Stimulated activated CD8-positive, alpha-beta memory T cell treated with anti-CD3 and anti-CD28 coated beads, Interleukin-12 subunit alpha, Interleukin-12 subunit beta, amount 100 ng/mL, for 24 hours (primary cell): ENCODE results near the gene NUP210.

Experiments used
- DNase-seq: peaks from one replicate; pipeline ENCODE4 v3.0.0-alpha.2; 2020; ENCODE audit errors: extremely low read depth

NUP210 gene

DNA sequence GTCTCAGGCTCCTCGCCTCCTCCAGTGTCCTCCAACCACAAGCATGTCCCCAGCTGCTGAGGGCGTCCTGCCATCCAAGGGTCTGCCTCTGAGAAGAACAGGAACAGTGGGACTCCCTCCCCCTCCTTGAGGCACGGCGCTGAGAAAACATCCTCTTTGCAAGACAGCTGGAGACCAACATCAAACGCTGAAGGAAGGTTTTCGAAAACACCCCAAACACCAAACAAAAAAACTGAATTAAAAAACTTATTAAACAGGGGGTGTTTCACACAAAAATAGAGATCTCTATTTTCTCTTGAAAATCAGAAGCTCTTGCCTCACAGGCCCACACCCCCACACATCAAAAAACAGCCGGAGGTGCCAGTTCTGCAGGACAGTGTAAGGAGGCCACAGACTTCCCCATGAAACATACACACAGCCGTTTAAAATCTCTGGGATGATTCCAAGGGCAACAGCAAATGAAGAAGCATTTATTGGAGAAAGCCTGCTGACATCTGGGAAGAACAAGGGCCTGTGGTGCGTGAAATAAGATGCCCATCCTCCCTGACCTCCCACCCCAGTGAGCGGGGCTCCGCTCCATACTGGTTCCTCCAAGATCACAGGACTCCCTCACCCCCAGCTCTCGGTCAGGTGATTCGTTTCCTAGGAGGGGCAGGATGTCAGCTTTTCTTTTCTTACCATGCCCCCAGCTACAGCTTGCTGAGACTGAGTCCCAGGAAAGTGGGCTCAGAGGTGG, 71.3 kb downstream of the NUP210 start:
- DNase-seq: no peak

DNA sequence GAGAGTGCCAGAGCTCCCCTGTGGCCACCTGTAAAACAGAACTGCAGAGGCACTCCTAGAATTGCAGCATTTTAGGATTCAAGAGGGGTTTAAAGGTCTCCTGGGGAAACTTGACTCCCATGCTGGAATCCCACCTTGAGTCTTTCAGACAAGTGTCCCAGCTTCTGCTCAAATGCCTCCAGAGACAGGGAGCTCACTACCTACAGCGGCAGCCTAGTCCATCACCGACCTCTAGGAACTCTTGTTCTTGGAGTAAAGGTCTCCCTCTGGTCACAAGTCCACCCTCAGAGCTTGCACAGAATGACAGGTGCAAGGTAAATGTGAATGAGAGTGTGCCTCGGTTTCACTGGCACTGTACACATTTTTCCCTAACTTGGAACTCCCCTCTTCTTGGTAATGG, 72.0 kb downstream of the NUP210 start:
- no peak for DNase-seq

DNA sequence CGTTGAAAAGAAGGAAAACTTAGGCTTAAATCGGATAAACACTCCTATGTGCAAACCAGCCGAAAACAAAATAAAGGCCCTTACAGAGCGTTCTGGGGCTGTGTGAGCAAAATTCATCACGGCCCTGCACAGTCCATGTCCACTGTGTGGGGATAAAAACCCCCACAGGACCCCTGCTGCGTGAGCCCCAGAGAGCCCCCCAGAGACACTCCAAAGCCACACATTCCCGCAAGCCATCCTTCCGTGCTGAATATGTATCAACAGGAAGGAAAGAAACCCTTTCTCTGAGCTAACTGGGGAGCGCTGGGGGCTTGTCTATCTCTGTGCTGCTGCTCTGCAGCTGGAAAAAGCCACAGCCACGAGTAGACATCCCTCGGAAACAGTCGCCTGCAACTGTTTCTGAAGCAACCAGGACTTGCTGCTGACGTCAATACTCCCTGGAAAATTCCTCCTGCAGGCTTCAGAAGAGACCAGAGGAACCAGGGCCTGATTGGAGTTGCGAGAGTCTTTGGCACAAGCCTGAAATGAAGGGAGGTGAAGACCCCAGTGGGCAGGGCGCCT, 72.7 kb downstream of the NUP210 start:
- no peak for DNase-seq

DNA sequence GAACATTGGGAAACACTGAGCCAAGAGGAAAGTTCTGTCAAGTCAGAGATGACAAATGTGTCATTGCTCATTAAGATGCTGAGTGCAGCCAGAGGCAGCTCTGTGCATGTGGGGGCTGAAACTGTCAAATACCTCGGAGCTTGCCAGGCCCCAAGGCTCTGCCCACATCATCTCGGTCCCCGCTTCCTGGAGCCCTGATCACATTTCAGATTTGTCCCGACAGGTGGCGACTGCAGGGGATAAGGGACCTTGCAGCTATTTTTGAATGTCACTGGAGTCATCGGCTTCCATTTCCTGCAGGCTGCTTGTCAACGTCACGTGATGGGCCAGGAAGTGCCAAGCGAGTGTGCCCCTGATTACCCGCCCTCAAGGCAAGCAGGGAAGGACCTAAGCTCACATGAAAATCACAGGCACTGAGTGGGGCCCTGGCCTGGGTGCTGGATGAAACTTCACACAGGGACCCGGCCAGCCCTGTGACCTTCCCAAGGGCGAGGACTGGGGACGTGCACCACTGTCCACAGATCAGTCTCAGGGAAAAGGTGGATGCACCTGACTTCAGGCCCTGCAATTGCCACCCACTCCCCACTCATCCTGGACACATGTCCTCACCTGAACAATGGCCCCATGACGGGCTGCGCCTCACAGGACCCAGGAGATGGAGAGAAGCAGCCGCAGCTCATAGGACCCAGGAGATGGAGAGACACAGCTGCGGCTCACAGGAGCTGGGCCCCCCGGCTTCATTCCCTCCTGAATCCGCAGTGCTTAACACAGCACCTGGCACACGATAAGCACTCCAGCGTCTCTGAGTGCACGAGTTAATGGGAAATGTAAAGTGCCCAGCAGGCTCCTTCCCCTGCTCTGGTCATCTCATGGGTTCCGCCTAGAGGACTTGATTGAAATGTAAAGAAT, 73.4 kb downstream of the NUP210 start:
- DNase-seq: peak; percentile 26

DNA sequence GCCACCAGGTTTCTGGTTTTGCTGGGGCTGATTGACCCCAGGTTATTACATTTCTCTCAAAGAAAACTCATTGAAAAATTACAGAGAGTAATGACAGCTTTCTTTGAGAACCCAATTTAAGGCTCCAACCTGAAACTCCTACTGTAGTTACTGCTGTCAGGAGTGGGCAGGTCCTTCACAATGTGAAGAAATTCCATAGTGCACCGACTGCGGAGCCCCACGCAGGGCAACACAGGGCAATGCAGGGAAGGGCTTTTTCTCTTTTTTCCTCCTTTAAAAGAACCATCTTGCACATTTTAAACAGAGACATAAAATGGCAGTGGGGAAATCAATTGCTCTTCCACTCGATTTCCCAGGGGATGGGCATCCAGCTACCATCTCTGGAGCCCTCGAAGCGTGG, 74.3 kb downstream of the NUP210 start:
- DNase-seq: no peak

DNA sequence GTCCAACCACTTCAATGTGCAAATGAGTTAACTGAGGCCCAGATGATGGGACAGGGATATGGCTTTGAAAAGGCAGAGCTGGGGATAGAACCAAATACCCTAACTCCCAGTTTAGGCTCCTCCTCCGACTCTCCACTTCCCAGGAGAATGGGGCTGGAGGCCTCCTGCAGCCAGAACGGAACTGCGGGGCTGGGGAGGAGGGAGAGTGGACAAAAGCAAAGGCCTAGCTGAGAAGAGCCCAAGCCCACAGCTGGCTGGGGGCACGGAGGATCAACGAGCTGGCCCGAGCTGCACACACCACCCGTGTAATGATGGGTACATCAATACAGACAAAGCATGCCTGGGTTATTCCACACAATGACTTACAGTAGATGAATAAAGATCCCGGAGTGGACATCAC, 74.8 kb downstream of the NUP210 start:
- no peak for DNase-seq

DNA sequence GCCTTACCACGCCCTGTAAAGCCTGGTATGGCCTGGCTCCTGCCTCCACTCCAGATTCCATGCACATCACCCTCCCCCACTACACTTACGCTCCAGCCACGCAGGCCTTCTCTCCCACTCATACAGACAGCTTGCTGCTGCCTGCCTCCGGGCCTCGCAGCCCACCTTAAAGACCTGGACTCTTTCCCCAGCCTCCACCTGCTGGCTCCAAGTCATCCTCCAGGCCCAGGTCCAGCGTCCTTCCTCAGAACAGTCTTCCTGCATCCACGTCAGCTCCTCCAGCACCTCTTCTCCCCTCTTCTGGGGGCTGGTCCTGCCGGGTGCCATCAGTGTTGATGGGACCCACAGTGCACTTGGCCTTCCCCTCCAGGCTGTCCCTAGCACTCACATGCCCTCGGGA, 75.5 kb downstream of the NUP210 start:
- no peak for DNase-seq

DNA sequence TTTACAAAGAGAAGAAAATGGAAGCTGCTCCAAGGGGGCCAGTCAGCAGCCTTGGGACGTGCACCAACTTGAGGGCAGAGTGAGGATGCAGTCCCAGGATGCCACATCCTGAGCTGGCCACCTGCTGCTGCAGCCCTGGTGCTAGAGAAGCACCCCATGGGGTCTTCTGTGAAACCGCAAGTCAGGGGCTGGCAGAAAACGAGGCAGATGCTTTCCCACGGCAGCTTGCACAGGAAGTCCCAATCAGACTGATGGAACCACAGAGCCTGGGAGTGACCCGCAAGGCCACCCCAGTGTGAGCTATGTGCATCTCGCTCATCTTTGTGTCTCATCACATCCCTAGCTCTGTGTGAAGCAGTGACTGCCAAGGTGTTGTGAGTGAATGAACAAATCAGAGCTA, 76.5 kb downstream of the NUP210 start:
- no peak for DNase-seq

DNA sequence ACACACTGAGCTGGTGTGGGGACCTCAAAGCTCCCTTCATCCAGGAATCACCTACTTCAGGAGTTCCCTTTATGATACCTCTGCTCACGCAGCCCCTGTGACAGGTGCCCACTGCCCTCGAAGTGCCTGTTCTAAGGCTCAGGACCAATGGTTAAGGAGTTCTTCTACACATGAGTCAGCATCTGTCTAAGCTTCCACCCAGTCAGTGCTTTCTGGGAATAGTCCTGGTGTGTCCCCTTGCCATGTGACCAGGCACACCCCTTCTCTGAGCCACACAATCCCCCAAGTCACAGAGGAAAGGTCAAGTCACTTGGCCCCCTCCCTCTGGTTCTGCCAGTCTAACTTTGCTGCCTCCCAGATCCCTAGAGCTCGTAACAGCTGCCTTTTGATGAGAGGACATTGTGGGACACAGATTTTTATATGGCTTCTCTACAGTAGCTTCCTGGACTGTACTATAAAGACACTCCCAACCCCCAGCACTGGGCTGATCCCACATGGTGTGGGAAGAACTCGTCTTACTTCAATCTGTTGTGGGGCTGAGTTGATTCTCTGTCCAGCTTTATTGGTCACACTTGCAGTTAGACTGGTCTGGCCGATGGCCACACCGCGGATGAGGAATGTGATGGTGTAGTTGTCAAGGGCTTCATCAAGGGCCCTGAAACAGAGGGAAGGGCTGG, 78.8 kb downstream of the NUP210 start:
- no peak for DNase-seq

DNA sequence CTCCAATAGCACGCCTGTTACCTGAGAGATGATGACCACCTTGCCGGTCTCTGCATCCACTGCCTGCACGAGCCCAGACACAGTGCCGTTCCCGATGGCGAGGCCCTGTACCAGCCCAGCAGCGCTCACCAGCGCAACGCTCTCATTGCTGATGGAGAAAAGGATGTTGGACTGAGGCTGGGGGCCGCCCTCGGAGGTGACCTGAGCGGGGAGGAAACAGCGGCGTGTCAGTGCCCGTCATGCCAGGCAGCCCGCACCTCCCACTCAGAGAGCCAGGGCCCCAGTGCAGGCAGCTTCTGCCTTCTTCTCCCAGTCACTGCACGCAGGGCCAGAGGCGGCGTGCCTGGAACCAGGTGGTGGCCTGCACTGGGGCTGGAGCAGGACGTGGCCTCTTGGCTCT, 80.3 kb downstream of the NUP210 start:
- DNase-seq: no peak

DNA sequence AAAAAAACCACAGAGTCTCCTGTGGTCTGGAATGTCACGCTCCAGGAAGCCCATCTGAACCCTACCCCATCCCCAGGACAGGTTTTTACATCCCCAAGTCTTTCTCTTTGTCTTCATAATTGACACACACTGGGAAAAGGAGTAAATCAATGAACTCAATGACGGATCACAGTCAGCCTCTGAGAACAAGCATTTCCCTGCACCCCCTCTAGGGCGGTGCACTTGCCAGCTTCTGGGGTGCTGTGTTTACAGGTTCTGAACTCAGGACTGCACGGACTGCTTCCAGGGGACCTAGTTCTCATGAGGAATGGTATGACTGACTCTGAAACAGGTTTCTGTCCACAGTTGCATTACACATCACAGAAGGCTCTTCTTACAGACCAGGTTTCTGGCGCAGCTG, 81.1 kb downstream of the NUP210 start:
- DNase-seq: no peak

DNA sequence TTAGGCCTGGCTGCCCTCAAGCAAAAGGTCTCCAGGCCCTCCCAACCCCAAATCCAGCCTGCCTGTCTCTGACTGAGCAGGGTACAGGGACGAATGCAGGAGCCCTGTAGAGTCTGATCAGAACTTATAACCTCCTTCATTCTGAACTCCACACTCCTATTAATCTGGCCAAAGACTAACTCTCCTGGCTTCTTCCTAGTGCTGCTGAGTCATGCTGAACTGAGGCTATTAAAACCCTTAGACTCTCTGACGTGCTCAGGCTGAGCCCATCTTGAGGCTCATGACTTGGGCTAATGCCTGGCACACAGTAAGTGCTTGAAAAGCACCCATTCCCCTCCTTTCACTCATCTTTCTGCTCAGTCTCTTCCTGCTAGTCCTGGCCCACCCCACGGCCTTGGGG, 81.9 kb downstream of the NUP210 start:
- no peak for DNase-seq

DNA sequence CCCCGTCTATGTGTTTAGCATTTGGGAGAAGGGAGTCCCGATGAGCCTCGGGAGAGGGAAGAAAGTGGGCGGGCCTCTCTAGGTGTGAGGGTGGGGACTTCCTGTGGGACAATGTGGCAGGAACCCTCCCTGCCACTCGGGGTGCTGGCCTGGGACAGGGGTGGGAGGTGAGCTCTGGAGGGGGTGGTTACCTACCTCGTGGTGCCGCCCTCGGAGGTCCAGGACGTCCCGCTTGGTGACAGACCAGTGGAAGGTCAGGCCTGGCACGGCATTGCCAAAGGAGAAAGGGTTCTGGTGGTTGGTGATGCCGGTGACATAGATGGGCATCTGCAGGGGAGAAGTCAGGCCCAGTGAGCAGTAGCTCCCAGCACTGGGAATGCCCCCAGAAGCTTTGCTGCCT, 83.5 kb downstream of the NUP210 start:
- no peak for DNase-seq

DNA sequence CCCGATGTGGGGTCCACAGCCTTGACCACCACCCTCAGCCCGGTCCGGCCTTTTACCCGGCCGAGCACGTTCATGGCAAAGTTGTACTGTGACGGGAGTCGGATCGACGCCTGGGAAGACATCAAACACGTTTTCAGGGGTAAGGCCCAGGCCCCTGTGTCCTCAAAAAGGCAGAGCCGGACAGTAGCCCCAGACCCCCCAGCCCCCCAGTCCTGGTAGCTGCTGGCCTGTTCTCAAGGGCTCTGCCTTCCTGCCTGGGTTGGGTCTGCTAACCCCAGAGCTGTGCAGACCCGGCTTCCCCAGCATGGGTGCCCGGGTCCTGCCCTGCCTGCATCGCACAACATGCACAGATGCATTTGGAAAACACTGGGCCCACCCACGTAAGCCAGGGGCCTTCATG, 84.6 kb downstream of the NUP210 start:
- no peak for DNase-seq

DNA sequence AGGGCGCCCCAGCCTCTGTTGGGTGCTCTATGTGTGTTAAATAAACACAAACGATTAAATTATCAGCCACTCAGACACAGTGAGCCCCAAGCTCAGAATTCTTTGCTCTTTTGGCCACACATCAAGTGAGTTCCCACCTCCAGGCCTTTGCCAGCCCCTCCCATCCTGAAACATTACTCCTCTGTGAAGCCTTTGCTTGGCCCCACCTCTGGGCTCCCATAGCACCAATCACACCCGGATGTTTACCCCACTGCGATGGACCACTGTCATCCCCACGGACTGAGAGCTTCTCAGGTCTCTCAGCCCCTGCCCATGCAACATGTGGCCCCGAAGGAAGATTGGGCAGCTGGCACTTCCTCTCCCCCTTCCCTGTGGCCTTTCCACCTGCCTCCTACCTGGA, 85.1 kb downstream of the NUP210 start:
- DNase-seq: no peak

DNA sequence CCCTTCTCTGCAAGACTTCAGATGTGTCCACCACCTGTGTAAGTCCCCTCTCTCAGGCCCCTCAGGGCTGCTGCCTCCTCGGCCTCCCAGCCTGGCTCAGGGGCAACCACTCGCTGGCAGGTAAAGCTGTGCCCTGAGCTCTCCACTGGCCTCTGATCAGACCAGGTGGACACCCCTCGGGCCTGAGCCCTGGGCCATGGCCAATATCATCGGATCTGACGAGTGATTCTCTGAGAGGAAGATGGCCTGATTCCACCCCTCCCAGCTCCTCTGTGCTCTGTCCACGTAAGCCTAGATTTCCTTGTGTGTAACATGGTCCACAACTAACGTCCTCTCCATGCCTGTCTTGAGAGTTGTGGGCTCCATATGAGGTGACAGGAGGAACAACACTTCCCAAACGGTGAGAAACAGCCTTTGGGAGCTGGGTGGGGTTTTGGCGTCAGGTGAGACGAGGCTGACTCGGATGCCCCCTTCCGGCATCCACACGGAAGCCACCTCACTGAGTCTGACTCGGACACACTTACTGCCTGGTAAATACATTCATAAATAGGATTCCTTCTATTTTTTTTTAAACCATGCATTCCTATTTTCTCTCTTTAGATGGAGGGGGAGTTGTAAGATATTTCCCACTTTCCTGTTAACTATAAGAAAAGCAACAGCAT, 86.8 kb downstream of the NUP210 start:
- DNase-seq: no peak

DNA sequence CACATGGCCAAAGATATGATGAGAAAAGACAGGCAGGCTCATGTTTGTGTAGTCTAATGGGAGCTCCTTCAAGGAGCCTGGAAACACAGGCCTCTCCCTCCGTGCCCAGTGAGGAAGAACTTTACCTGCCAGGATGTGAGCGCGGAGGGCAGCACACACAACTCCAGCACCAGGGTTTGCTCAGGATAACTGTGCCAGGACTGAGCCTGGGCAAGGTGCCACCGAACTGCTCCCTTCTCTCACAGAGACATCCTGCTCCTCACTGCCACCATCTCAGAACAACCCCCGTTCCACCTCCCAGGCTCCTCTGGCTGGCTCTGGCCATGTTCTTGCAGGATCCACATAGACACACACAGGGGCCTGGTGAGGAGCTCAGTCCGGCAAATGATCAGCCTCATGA, 87.4 kb downstream of the NUP210 start:
- DNase-seq: no peak

DNA sequence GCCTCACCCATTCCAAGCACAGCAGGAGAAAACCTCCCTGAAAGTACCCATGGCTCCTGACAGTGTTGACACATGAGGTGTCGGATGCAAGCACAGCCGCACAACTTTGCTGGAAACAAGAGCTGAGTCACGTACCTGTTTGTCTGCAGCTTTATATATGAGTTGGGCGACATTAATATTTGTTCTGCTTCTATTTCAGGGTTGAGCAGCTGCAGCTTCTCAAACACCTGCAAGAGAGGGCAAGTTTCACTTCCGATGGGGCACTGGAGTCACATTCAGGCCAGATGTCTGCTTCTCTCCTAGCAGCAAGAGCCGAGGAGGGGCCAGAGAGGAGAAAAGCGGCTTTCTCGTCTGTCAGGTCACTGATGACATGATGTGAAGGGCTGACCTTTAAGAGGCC, 88.0 kb downstream of the NUP210 start:
- DNase-seq: no peak

DNA sequence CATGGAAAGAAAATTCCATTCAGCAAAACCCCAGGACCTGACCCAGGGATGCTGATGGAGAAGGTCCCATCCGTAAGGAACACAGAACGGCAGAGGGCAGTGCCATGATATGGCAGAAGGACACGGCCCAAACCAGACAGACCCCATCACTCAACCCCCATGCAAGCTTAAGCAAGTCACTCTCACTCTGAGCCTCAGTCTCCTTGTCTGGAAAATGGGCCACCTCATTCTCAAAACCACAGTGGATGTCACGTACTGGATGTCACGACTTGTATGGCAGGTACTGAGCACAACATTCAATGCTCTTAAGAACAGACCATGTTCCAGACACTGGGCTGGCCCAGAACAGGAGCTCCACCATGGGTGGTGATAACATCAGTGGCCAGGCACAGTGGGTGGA, 90.4 kb downstream of the NUP210 start:
- DNase-seq: no peak

DNA sequence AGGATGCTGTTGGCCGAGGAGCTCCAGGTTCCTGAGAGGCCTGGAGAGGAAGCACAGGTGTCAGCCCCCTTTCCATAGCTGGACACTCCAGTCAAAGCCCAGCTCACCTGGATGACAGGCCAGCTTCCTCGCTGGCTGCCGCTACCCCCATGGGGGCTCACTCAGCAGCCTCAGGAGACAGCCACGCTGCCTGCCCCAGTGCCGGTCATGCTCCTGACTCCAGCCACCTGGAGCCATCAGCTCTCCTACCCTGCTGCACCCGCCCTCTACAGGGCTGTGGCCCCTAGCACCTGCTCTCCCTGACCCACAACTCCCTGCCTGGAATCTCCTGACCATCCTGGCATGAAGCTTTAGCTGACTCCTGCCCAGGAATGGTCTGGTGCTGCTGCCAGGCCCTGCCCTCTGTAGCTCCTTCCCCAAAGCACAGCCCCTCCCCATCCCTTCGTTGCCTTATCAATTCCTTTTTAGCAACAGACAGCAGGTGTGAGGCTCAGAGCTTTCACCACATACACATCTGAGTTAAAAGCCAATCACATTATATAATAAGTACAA, 94.2 kb downstream of the NUP210 start:
- DNase-seq: no peak

DNA sequence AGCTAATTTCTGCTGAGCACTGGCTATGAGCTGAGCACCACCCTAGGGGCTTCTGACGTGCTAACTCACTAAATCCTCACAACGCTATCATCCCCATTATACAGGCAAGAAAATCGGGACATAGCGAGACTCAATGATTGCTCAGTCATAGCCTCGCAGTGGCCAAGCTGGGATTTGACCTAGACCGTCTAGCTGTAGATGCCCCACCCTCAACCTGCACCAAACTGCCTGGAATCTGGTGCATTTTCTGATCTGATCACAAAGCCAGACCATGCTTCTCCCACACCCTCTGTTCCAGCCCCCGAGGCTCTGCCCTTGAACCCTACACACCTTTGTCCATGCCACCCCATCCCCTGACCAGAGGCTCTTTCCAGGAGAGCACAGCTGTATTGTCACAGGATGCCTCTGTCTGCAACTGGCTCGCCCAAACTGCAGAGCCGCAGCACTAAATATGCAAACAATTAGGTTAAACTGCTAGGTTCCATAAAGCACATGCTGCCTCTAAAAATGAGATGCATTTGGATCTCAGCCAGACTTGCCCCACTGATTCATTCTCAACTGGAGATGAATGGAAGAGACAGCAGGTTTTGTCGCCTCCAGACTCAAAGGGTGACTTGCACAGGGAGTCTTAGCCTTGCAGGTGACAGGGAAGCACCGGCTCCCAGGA, 95.2 kb downstream of the NUP210 start:
- no peak for DNase-seq
